H1 (cell line): ENCODE measurements around the gene CASS4.

ENCODE experiments used
- ATF2 ChIP-seq: IDR thresholded peaks from 2 replicates; pipeline ENCODE4 v1.6.1; 2012; ENCODE audit warnings: low read length, inconsistent platforms
- BRCA1 ChIP-seq: IDR thresholded peaks from 2 replicates; pipeline ENCODE4 v1.6.1; 2012; ENCODE audit warnings: low read depth, low read length, improper control_type of control experiment
- CEBPB ChIP-seq: IDR thresholded peaks from 2 replicates; pipeline ENCODE4 v1.6.1; 2012; ENCODE audit warnings: low read depth, low read length
- CHD1 ChIP-seq: IDR thresholded peaks from 2 replicates; pipeline ENCODE4 v1.6.1; 2012; ENCODE audit warnings: low read depth, low read length, improper control_type of control experiment
- CTCF ChIP-seq, 3 experiments: IDR thresholded peaks; 1 replicate in 2 of 3; 2 replicates in 1 of 3; pipeline versions ENCODE4 v1.5.1 to v1.6.1; 2011; ENCODE audit warnings: low read length in 3 of 3, mild to moderate bottlenecking in 3 of 3, inconsistent platforms in 2 of 3, low read depth in 1 of 3, moderate library complexity in 1 of 3; ENCODE audit not compliant: insufficient read depth in 1 of 3; ENCODE audit errors: control extremely low read depth in 1 of 3
- E2F6 ChIP-seq: IDR thresholded peaks from 2 replicates; pipeline ENCODE4 v1.6.1; 2012; ENCODE audit warnings: inconsistent platforms
- JUN ChIP-seq: IDR thresholded peaks from 2 replicates; pipeline ENCODE4 v1.6.1; 2011; ENCODE audit warnings: low read depth, mild to moderate bottlenecking, improper control_type of control experiment, low read length
- MAX ChIP-seq: IDR thresholded peaks from 2 replicates; pipeline ENCODE4 v1.6.1; 2012; ENCODE audit warnings: inconsistent platforms
- POLR2AphosphoS5 ChIP-seq: IDR thresholded peaks from 2 replicates; pipeline ENCODE4 v1.6.1; 2011; ENCODE audit warnings: low read depth, low read length
- ZNF274 ChIP-seq: IDR thresholded peaks from 2 replicates; pipeline ENCODE4 v1.7.0; 2012; ENCODE audit warnings: low read length, borderline replicate concordance; ENCODE audit errors: extremely low read depth

- no peak for TF ChIP-seq CTCF (IDR thresholded peaks at IDR 0.05; ENCODE audit: control extremely low read depth in 1 of 3, insufficient read depth in 1 of 3, low read depth in 1 of 3, low read length in 3 of 3)
- no peak for TF ChIP-seq ATF2
- TF ChIP-seq POLR2AphosphoS5: no peak
- TF ChIP-seq ZNF274: no peak
- no peak for TF ChIP-seq BRCA1
- no peak for TF ChIP-seq CEBPB
- TF ChIP-seq CHD1: no peak
- TF ChIP-seq JUN: no peak
- TF ChIP-seq E2F6: no peak
- no peak for TF ChIP-seq MAX
Observed at GRCh38 chr20:56447227-56447626, 35.2 kb downstream of the CASS4 start.
